ENCODE measurements around the gene FLOT1.
A peak's percentile ranks its signal among the peaks of the same experiment; 100 is the strongest.
"Not testable (repeated sequence)": the region's sequence is repeated elsewhere in the genome, so short reads cannot be mapped to it uniquely, and the experiment has no call there.

The FLOT1 gene

DNA sequence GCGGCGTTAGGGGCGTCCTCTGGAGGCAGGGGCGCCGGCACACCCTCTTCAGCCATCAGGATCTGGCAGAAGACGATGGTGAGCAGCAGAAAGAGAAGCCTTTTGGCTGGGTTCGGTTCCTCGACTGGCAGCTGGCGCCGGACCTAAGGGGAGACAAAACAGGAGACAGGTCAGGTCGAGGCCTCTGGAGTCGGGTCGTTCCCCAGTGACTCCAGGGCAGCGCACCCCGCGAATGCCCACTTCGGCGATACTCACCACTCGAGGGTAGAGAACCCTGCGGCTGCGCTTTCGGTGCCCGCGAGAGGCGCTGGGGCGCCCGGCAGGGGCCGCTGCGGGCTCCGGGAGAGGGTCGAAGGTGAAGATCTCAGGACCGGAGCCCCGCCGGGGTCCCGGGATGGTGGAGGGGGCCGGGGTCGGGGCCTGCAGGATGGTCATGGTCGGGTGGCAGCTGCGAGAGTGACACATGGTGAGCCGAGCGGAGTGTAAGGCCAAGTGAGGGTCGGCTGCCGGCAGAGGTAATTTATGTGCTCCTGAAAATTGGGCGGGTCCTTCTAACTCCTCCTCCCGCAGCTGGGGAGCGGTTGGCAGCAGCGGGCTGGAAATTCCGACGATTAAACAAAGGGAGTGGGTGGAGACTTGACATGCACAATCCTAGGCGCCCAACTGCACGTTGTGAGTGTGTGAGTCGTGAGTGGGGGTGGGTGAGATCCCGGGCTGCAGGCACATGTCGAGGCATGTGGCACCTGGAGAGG lies 1.7 kb upstream of the FLOT1 start, which contains the start of gene IER3:
Gene IER3, minus strand, starts transcription at position 494 of the 752 bp plus-strand sequence. Its CDS starts 29 bp downstream, at position 465.
- peak; percentile 97 for DNase-seq

DNA sequence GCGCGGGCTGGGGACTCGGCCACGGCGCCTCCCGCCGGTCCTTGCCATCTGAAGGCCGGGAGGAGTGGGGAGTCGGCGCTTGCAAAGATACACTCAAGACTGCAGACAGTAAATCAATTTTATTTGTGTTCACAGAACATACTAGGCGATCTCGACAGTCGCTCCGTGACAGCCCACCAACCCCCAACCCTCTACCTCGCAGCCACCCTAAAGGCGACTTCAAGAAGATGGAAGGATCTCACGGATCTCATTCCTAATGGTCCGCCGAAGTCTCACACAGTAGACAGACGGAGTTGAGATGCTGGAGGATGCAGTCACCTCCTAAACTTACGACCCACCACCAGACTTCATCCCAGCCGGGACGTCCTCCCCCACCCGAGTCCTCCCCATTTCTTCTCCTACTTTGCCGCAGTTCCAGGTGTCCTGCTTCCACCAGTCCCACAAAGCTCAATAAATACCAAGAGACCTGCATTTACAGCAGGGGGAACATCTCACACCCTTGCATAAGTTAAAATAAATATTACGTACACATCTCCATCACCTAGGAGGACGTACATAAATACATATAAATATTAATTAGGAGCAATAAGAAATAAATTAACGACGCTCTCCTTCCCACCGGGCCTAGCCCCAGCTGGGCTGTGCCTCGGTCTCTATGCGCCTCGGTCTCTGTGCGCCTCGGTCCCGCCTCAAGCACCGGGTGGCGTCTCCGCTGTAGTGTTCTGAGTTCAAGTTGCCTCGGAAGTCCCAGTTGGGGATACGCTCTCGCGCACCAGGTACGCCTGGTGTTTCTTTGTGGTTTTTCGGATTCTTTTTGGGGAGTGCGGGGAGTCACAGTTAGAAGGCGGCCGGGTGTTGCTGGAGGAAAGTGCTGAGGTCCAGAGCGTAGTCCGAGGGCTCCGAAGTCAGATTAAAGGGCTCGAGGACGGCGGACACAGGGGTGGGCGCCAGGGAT lies 889 bp upstream of the FLOT1 start:
- peak; percentile 54 for DNase-seq

DNA sequence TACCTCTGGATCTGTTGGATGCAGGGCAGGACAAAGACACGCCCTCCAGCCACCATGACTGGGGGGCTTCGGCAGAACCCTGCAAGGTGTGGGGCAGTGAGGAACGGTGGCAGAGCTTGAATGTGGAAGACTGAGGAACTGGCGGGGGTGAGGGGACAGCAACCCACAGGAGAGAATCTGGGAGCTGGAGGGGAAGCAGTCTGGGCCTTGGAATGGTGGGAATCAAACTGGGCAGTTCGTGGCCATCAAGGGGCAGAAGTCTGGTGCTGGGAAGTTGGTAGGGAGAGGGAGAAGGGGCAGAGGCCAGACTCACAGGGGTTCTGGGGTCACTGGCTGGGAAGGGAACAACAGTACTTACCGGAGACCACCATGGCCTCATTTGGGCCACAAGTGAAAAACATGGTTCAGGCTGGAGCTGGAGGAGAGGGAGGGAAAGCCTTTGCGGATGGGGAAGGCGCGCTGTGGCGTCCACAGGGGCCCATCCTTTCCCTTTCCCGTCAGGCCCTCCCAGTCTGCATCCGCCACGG lies 635 bp downstream of the FLOT1 start:
- no peak for DNase-seq

- peak; percentile 53 for DNase-seq
Measured at GRCh38 chr6:30741063-30741779, 1.3 kb downstream of the FLOT1 start.

DNA sequence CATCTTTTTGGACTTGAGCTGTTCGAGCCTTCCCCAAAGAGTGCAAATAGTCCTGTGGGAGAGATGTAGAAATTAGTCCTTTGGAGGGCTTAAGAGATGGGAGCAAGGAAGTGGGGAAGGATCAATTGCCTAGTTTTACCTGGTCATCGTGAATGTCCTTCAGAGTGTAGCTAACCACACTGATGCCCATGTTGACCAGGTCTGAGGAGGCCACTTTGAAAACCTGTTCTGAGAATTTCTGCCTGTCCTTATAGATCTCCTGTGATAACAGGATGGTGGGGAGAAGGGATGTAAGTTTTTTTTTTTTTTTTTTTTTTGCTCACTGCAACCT lies 2.0 kb downstream of the FLOT1 start:
- no peak for DNase-seq

GRCh38 chr6:30738532-30738931 lies 4.0 kb downstream of the FLOT1 start:
- no peak for DNase-seq

DNA sequence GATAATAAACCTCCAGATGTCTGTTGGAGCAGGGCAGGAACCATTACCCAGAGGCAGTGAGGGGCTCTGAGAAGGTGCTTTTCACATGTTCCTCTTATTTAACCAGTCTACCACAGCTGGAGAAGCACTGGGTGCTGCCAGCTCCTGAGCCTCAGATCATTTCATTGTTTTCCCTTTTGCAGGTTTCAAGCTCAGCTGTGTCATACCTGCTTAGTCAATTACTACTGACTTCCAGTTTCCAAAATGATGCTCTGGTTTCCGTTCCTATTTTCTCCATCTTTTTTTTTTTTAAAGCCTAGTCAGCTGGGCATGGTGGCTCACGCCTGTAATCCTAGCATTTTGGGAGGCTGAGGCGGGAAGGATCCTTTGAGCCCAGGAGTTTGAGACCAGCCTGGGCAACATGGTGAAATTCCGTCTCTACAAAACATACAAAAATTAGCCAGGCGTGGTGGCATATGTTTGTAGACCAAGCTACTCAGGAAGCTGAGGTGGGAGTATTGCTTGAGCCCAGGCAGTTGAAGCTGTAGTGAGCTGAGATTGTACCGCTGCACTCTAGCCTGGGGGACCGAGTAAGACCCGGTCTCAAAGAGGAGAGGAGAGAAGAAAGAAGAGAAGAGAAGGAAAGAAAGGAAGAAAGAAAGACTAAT lies 6.7 kb downstream of the FLOT1 start:
- DNase-seq, result peak; percentile 63

DNA sequence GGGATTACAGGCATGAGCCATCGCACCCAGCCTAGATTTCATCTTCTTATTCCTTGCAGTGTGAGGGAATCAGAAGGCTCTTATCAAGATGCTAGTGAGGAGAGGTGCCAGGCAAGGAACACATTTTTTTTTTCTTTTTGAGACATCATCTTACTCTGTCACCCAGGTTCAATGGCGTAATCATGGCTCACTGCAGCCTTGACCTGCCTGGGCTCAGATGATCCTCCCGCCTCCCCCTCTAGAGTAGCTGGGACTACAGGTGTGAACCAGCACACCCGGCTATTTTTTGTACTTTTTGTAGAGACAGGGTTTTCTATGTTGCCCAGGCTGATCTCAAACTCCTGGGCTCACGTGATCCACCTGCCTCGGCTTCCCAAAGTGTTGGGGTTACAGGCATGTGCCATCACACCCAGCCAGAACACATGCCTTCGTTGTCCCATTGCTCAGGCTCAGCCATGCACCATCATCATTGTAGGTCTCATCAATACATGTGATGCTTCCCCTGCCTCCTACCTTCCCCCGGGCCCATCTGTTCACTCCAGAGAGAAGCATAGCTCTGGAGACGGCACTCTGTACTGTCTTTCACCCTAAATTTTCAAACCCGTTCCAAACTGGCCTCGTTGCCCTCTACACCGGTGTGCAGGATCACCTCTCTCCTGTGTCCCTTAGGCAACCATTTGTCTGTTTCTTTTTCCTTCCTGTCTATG lies 10.1 kb downstream of the FLOT1 start:
- DNase-seq, result no peak

- DNase-seq, result peak; percentile 53
Measured at GRCh38 chr6:30730601-30731435, 11.7 kb downstream of the FLOT1 start.

DNA sequence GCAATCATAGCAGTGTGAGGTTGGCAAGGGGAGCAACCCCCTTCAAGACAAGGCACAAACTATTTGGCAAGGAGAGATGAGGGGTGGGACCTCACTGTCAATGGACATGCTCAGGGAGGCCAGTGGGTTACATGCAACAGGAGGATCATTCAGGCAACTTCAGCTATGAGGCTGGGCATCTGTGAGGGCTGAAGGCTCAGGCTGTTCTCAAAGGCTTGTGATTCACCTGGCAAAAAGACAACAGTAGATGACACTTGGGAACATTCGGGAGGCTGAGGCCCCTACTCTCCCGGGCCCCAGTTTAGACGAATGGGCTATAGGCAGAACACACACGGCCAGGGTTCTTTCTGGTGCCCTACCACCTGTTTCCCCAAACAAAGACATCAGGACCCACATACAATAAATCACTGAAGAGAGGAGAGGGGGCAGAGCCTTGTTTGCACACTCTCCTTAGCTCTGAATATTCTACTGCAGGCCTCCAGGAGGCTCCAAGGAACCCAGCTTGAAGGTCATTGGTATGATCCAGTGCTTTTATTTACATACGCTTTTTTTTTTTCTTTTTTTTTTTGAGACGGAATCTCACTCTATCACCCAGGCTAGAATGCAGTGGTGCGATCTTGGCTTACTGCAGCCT lies 14.4 kb downstream of the FLOT1 start:
- DNase-seq, result no peak

DNA sequence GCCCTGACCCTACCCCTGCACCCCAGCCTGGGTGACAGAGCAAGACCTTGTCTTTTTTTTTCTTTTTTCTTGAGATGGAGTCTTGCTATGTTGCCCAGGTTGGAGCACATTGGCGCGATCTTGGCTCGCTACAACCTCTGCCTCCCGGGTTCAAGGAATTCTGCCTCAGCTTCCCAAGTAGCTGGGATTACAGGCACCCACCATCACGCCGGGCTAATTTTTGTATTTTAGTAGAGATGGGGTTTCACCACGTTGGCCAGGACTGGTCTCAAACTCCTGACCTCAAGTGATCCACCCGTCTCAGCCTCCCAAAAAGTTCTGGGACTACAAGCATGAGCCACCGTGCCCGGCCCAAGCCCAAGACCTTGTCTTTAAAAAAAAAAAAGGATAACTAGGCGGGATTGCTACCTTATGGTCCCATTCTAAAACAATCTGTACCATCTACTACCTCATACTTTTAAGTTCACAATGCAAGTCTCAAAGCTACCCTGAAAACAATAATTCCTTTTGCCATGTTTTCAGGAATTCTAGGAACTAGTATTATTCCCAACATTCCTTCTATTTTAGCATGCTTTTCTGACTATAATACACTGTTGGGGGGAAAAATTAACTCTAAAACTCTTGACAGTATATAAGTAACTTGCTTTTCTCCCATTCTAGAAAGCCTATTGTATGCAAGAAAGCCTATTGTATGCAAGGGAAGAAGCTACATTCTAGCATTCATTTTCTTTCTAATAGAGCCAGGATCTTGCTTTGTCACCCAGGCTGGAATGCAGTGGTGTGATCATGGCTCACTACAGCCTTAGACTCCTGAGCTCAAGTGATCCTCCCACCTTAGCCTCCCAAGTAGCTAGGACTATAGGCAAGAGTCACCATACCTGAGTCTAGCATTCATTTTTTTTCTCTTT lies 15.7 kb downstream of the FLOT1 start:
- DNase-seq, result no peak

DNA sequence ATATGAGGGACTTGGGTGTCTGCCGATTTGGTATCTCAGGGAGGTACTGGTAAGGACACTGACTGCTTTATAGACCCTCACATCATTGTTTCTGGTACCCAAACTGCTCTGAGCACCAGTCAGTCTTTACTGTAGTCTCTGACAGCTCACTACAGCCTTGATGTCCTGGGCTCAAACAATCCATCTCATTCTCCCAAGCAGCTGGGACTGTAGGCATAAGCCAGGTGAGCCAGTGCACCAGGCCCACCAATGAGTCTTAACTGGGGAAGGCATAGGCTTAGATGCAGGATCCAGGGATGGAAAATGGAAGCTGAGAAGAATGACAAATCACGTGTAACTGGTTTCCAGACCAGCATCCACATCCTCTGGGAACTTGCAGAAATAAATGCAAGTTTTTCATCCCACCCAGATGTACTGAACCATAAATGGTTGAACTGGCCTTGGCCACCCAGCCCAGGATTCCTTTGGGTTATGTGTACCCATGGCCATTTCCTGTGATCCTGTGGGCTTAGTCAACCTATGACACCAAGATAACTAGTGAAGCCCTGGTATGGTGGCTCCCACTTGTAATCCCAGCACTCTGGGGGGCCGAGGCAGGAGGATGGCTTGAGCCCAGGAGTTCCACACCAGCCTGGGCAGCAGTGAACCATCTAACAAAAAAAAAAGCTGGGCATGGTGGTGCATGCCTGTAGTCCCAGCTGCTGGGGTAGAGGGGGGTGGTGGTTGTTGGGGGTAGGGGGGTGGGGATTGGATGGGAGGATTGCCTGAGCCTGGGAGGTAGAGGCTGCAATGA lies 16.6 kb downstream of the FLOT1 start:
- DNase-seq, result no peak

DNA sequence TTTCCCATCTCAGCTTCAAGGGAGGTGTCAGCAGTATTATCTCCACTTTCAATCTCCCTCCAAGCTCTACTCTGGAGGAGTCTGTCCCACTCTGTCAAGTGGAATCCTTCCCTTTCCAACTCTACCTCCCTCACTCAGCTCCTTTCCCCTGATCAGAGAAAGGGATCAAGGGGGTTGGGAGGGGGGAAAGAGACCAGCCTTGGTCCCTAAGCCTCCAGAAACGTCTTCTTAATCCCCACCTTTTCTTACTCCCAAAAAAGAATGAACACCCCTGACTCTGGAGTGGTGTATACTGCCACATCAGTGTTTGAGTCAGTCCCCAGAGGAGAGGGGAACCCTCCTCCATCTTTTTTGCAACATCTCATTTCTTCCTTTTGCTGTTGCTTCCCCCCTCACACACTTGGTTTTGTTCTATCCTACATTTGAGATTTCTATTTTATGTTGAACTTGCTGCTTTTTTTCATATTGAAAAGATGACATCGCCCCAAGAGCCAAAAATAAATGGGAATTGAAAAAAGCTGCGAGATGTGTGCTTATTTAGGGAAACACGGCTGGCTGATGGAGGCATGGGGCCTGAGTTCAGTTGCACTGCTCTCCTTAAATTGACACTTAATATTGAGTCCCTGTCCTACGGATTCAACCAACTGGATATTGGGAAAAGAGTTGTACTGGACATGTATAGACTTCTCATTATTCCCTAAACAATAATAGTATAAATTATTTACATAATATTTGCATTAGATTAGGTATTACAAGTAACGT lies 17.4 kb downstream of the FLOT1 start:
- peak; percentile 60 for DNase-seq

GRCh38 chr6:30723843-30724741 lies 18.4 kb downstream of the FLOT1 start:
- DNase-seq, result not testable (repeated sequence)

DNA sequence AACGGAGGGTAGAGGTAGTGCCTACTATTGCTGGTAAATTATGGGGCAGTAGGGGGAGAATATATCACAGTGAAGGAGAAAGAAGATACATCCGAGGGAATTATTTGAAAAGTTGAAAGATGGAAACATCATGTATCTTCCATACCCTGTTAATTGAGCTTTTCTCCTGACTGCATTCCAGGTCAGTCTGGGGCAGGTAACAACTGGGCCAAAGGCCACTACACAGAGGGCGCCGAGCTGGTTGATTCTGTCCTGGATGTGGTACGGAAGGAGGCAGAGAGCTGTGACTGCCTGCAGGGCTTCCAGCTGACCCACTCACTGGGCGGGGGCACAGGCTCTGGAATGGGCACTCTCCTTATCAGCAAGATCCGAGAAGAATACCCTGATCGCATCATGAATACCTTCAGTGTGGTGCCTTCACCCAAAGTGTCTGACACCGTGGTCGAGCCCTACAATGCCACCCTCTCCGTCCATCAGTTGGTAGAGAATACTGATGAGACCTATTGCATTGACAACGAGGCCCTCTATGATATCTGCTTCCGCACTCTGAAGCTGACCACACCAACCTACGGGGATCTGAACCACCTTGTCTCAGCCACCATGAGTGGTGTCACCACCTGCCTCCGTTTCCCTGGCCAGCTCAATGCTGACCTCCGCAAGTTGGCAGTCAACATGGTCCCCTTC lies 19.2 kb downstream of the FLOT1 start:
- DNase-seq, result not testable (repeated sequence)
